IMR-90 (cell line): Measurements from ENCODE around the gene FJX1. TPM values are rescaled to one million over a fixed set of nuclear protein-coding genes. Genes with fewer than 3 reads are reported as not detected.

Experiments
- ATAC-seq: fragments of 200-7000 bp; cut with Tn5 transposase; 2 replicates; pipeline ENCODE4 v1.9.1; 2020; ENCODE audit warnings: low read depth, mild to moderate bottlenecking, moderate library complexity
- BruUV-seq: library from RNA; stranded (reverse); fragments of 400-500 nt; replicated peaks from 2 replicates; lab custom pipeline; 2021; lab: Mats Ljungman, UMichigan
- CTCF ChIA-PET: fragments of 300-600 bp; formaldehyde crosslinking; extraction: SDS; loops from one replicate; lab custom pipeline; 2021; ENCODE audit warnings: antibody characterized with exemption; lab: Yijun Ruan, JAX
- POLR2A ChIA-PET: fragments of 300-600 bp; sonication (Branson Sonifier 250); formaldehyde crosslinking; loops from one replicate; lab custom pipeline; 2022; ENCODE audit warnings: antibody characterized with exemption; ENCODE audit not compliant: unreplicated experiment; lab: Charles Lee
- DNase-seq: peaks from one replicate; pipeline ENCODE4 v3.0.0; 2013
- H2AFZ ChIP-seq: replicated peaks from 2 replicates; pipeline ENCODE3; 2013; ENCODE audit warnings: low read length, mild to moderate bottlenecking; ENCODE audit not compliant: poor library complexity
- H2AK5ac ChIP-seq: 2 replicates; pipeline ENCODE4 v1.6.1; 2013; ENCODE audit warnings: low read depth, low read length, inconsistent platforms
- H2AK9ac ChIP-seq: replicated peaks from 2 replicates; pipeline ENCODE3; 2013; ENCODE audit warnings: mild to moderate bottlenecking, low read depth, low read length, moderate library complexity; ENCODE audit not compliant: poor library complexity
- H2BK120ac ChIP-seq: 2 replicates; pipeline ENCODE4 v1.6.1; 2013; ENCODE audit warnings: low read depth, low read length, inconsistent platforms
- H2BK15ac ChIP-seq: 3 replicates; pipeline ENCODE4 v1.6.1; 2013; ENCODE audit warnings: low read depth, low read length, inconsistent platforms
- H2BK20ac ChIP-seq: 2 replicates; pipeline ENCODE4 v1.6.1; 2013; ENCODE audit warnings: low read depth, mild to moderate bottlenecking, inconsistent platforms, low read length, moderate library complexity
- H2BK5ac ChIP-seq: 2 replicates; pipeline ENCODE4 v1.6.1; 2013; ENCODE audit warnings: mild to moderate bottlenecking, low read depth, low read length, inconsistent platforms; ENCODE audit not compliant: poor library complexity, severe bottlenecking
- H3K14ac ChIP-seq: replicated peaks from 2 replicates; pipeline ENCODE4 v1.6.1; 2013; ENCODE audit warnings: low read depth, low read length, inconsistent platforms
- H3K18ac ChIP-seq: 2 replicates; pipeline ENCODE4 v1.6.1; 2013; ENCODE audit warnings: low read depth, low read length, control low read depth
- H3K23ac ChIP-seq: 2 replicates; pipeline ENCODE4 v1.6.1; 2013; ENCODE audit warnings: low read depth, low read length, inconsistent platforms
- H3K27ac ChIP-seq: 2 replicates; pipeline ENCODE4 v1.5.1; 2013; ENCODE audit warnings: mild to moderate bottlenecking, control low read depth, low read length; ENCODE audit not compliant: insufficient read depth
- H3K27me3 ChIP-seq: 2 replicates; pipeline ENCODE4 v1.6.1; 2013; ENCODE audit warnings: low read length; ENCODE audit not compliant: control insufficient read depth, insufficient read depth
- H3K36me3 ChIP-seq: 2 replicates; pipeline ENCODE4 v1.6.1; 2013; ENCODE audit warnings: low read length, mixed read lengths; ENCODE audit not compliant: control insufficient read depth, insufficient read depth
- H3K4ac ChIP-seq: 2 replicates; pipeline ENCODE4 v1.6.1; 2013; ENCODE audit warnings: low read depth, low read length, inconsistent platforms
- H3K4me1 ChIP-seq: 2 replicates; pipeline ENCODE4 v1.6.1; 2013; ENCODE audit warnings: low read length, mixed read lengths; ENCODE audit not compliant: control insufficient read depth, insufficient read depth
- H3K4me2 ChIP-seq: 2 replicates; pipeline ENCODE4 v1.6.1; 2013; ENCODE audit warnings: low read depth, mild to moderate bottlenecking, control low read depth, low read length, moderate library complexity
- H3K4me3 ChIP-seq: 2 replicates; pipeline ENCODE4 v1.5.1; 2013; ENCODE audit warnings: low read depth, mild to moderate bottlenecking, control low read depth, low read length, moderate library complexity; ENCODE audit not compliant: insufficient read depth
- H3K56ac ChIP-seq: 2 replicates; pipeline ENCODE4 v1.6.1; 2013; ENCODE audit warnings: low read length, inconsistent platforms; ENCODE audit not compliant: insufficient read depth; ENCODE audit errors: extremely low read depth
- H3K79me1 ChIP-seq, 2 experiments: 2 replicates each; pipeline ENCODE4 v1.6.1; 2013; ENCODE audit warnings: low read length in 2 of 2, inconsistent platforms in 1 of 2, low read depth in 1 of 2
- H3K9ac ChIP-seq: 2 replicates; pipeline ENCODE4 v1.6.1; 2013; ENCODE audit warnings: low read depth, low read length, control low read depth
- H3K9me1 ChIP-seq: 2 replicates; pipeline ENCODE4 v1.6.1; 2013; ENCODE audit warnings: low read length, inconsistent platforms; ENCODE audit not compliant: insufficient read depth
- H3K9me3 ChIP-seq: 2 replicates; pipeline ENCODE4 v1.6.1; 2013; ENCODE audit warnings: low read length; ENCODE audit not compliant: control insufficient read depth, insufficient read depth
- H4K20me1 ChIP-seq: 2 replicates; pipeline ENCODE4 v1.6.1; 2013; ENCODE audit warnings: low read length, inconsistent platforms; ENCODE audit not compliant: insufficient read depth
- H4K5ac ChIP-seq: 2 replicates; pipeline ENCODE4 v1.6.1; 2013; ENCODE audit warnings: mild to moderate bottlenecking, low read depth, low read length, control low read depth
- H4K8ac ChIP-seq, 2 experiments: 2 replicates each; pipeline ENCODE4 v1.6.1; 2013; ENCODE audit warnings: low read depth in 2 of 2, low read length in 2 of 2, control low read depth in 1 of 2, inconsistent platforms in 1 of 2
- H4K91ac ChIP-seq: 2 replicates; pipeline ENCODE4 v1.6.1; 2013; ENCODE audit warnings: low read depth, low read length, inconsistent platforms; ENCODE audit not compliant: insufficient read depth
- ELK1 ChIP-seq: fragments of 150-350 bp; IDR thresholded peaks from 2 replicates; pipeline ENCODE4 v1.6.1; 2016; ENCODE audit warnings: low read depth, mild to moderate bottlenecking, low read length, moderate library complexity, borderline replicate concordance
- FOS ChIP-seq: fragments of 150-350 bp; IDR thresholded peaks from 2 replicates; pipeline ENCODE4 v1.6.1; 2016; ENCODE audit warnings: low read depth, low read length
- MAFK ChIP-seq: IDR thresholded peaks from 2 replicates; pipeline ENCODE4 v1.6.1; 2012; ENCODE audit warnings: low read depth, low read length, improper control_type of control experiment
- NFE2L2 ChIP-seq: fragments of 150-350 bp; IDR thresholded peaks from 2 replicates; pipeline ENCODE4 v1.6.1; 2016; ENCODE audit warnings: low read depth, mild to moderate bottlenecking, low read length
- POLR2A ChIP-seq: IDR thresholded peaks from 2 replicates; pipeline ENCODE4 v1.6.1; 2012; ENCODE audit warnings: mild to moderate bottlenecking, low read depth, low read length
- SMC3 ChIP-seq: fragments of 150-350 bp; IDR thresholded peaks from 2 replicates; pipeline ENCODE4 v1.6.1; 2016; ENCODE audit warnings: low read depth, mild to moderate bottlenecking, antibody characterized with exemption, low read length, moderate library complexity
- WGBS, 2 experiments: methylation state at CpG; one replicate each; pipeline versions ENCODE4 v1.1.5 to v1.1.7; 2013; ENCODE audit warnings: missing lambda C conversion rate in 2 of 2; ENCODE audit not compliant: insufficient read length in 1 of 2; ENCODE audit errors: extremely low coverage in 2 of 2; 5-methylcytosine and 5-hydroxymethylcytosine counted together
- dilution Hi-C: fragments of 300-500 bp; cut with HindIII; formaldehyde crosslinking; loops from one replicate; pipeline ENCODE4 v1.14.3; 2018; ENCODE audit warnings: low sequenced_read_pairs; ENCODE audit not compliant: unreplicated experiment
- in situ Hi-C: fragments of 300-500 bp; cut with MboI; formaldehyde crosslinking; loops from 3 replicates; pipeline ENCODE4 v1.14.3; 2019; ENCODE audit warnings: low sequenced_read_pairs, inconsistent platforms, mixed read lengths
- intact Hi-C: fragments of 100-400 bp; cut with micrococcal nuclease; formaldehyde crosslinking; loops from 2 replicates; pipeline ENCODE4 v1.10.0; 2022
- polyA plus RNA-seq, 3 experiments: library from polyadenylated mRNA; depleted of rRNA; stranded (reverse); fragments of >200 nt; gene quantifications; 2 replicates each; pipeline ENCODE4 v1.2.3, GENCODE V29; 2012; ENCODE audit warnings: low replicate concordance in 1 of 3
- total RNA-seq: library from RNA; depleted of rRNA; stranded (reverse); fragments of >200 nt; gene quantifications from 2 replicates; pipeline ENCODE4 v1.2.3, GENCODE V29; 2012

FJX1 gene
- total and polyA plus RNA-seq, 2 of the 4 experiments (the other 2 are of a cell fraction): 8.4 to 11.2 TPM

- no CpG with 5 or more reads among the region's 3 CpGs for WGBS, 2 experiments
- no peak overlapping the region for H2AK9ac ChIP-seq
- dilution Hi-C loops (no loop called here), in situ Hi-C loops (no loop called here), intact Hi-C loops (no loop called here)
- H3K14ac ChIP-seq: peak overlapping the region; percentile 32; the same call in 1 of the 2 replicates
- no peak overlapping the region for H4K5ac ChIP-seq
- H3K18ac ChIP-seq: no peak overlapping the region
- BruUV-seq: no TSS peak
- no peak overlapping the region for H2AK5ac ChIP-seq
- no peak overlapping the region for H3K56ac ChIP-seq
- no peak overlapping the region for H3K4me3 ChIP-seq
- H2BK5ac ChIP-seq: no peak overlapping the region
- H4K91ac ChIP-seq: no peak overlapping the region
- ATAC-seq (no peak), DNase-seq (peak; percentile 50)
- no peak overlapping the region for H3K9ac ChIP-seq
- CTCF ChIA-PET: interaction anchor here (0.6 kb wide), 1 partner anchor 195 kb away, joined by 3 read pairs; no protein-coding TSS in a partner anchor
- H3K9me3 ChIP-seq: no peaks in the 10 kb centered on the region
- no peak overlapping the region for H3K4ac ChIP-seq
- no peak overlapping the region for H2AFZ ChIP-seq
- no peaks in the 10 kb centered on the region for H3K9me1 ChIP-seq
- H3K23ac ChIP-seq: no peak overlapping the region
- H3K36me3 ChIP-seq: no peaks in the 10 kb centered on the region
- TF ChIP-seq POLR2A (no peak), NFE2L2 (no peak), MAFK (peak; percentile 56), SMC3 (no peak), FOS (peak; percentile 16; the same call in 1 of the 2 replicates), ELK1 (no peak)
- no peak overlapping the region for H3K27ac ChIP-seq
- no peak overlapping the region for H2BK15ac ChIP-seq
- no peak overlapping the region for H4K8ac ChIP-seq
- no peaks in the 10 kb centered on the region for H4K20me1 ChIP-seq
- peaks cover 2 to 11% of the 10 kb centered on the region in 2 experiments for H3K79me1 ChIP-seq
- no peak overlapping the region for H2BK120ac ChIP-seq
- no peak overlapping the region for H2BK20ac ChIP-seq
- H3K27me3 ChIP-seq: no peaks in the 10 kb centered on the region
- POLR2A ChIA-PET: no interaction called here
- peaks cover 6% of the 10 kb centered on the region for H3K4me1 ChIP-seq
- no peak overlapping the region for H3K4me2 ChIP-seq
Observed at GRCh38 chr11:35658020-35658948, 40.0 kb downstream of the FJX1 start.
